Endodermal cell (in vitro differentiated cells): ENCODE measurements around the gene NPC2. TPM values are rescaled to one million over a fixed set of nuclear protein-coding genes. Genes with fewer than 3 reads are reported as not detected.
A peak's percentile ranks its signal among the peaks of the same experiment; 100 is the strongest.

Source experiments
- DNase-seq: peaks from one replicate; pipeline ENCODE4 v3.0.0-alpha.2; 2017
- H3K27ac ChIP-seq: 2 replicates; pipeline ENCODE4 v1.5.1; 2013; ENCODE audit warnings: mild to moderate bottlenecking, low read depth, low read length, moderate library complexity
- H3K27me3 ChIP-seq: 2 replicates; pipeline ENCODE4 v1.6.1; 2013; ENCODE audit warnings: mild to moderate bottlenecking, low read length, moderate library complexity; ENCODE audit not compliant: insufficient read depth, control insufficient read depth, poor library complexity, severe bottlenecking
- H3K36me3 ChIP-seq: 2 replicates; pipeline ENCODE4 v1.7.0; 2013; ENCODE audit warnings: mild to moderate bottlenecking, low read length, moderate library complexity; ENCODE audit not compliant: control insufficient read depth, insufficient read depth
- H3K4me1 ChIP-seq: one replicate; pipeline ENCODE4 v1.7.0; 2013; ENCODE audit warnings: low read length; ENCODE audit not compliant: control insufficient read depth, insufficient read depth
- H3K4me3 ChIP-seq: 2 replicates; pipeline ENCODE4 v1.5.1; 2013; ENCODE audit warnings: mild to moderate bottlenecking, low read length, moderate library complexity
- H3K9ac ChIP-seq: 2 replicates; pipeline ENCODE4 v1.6.1; 2013; ENCODE audit warnings: mild to moderate bottlenecking, low read length, moderate library complexity; ENCODE audit not compliant: poor library complexity, severe bottlenecking; ENCODE audit errors: extremely low read depth
- H3K9me3 ChIP-seq: 2 replicates; pipeline ENCODE4 v1.6.1; 2013; ENCODE audit warnings: mild to moderate bottlenecking, low read length, moderate library complexity; ENCODE audit not compliant: control insufficient read depth
- H3K27ac Mint-ChIP-seq: 2 replicates; pipeline ENCODE4 v1.8.0; 2020; ENCODE audit warnings: mixed read lengths
- H3K27me3 Mint-ChIP-seq: 2 replicates; pipeline ENCODE4 v1.8.0; 2021; ENCODE audit warnings: mild to moderate bottlenecking, mixed read lengths; ENCODE audit not compliant: insufficient read depth
- H3K36me3 Mint-ChIP-seq: 2 replicates; pipeline ENCODE4 v1.8.0; 2020; ENCODE audit warnings: low read depth, mixed read lengths
- H3K4me1 Mint-ChIP-seq: 2 replicates; pipeline ENCODE4 v1.8.0; 2020; ENCODE audit warnings: mixed read lengths
- H3K4me3 Mint-ChIP-seq: 2 replicates; pipeline ENCODE4 v1.8.0; 2020; ENCODE audit warnings: mild to moderate bottlenecking, moderate library complexity, mixed read lengths
- H3K9me3 Mint-ChIP-seq: 2 replicates; pipeline ENCODE4 v1.8.0; 2020; ENCODE audit warnings: mild to moderate bottlenecking, mixed read lengths
- WGBS, 2 experiments: methylation state at CpG; one replicate each; pipeline versions ENCODE4 v1.1.5 to v1.1.7; 2013; ENCODE audit warnings: missing lambda C conversion rate in 2 of 2, mixed read lengths in 1 of 2; ENCODE audit not compliant: insufficient coverage in 1 of 2, insufficient read length in 1 of 2; 5-methylcytosine and 5-hydroxymethylcytosine counted together
- total RNA-seq, 2 donors: library from RNA; stranded (reverse); fragmentation: NEBNext Ultra II Directional in 1 of 2; extraction: Animal tissue kit (Norgen Biotek cat#: 25700) in 1 of 2; gene quantifications; 2 replicates in 1 of 2; 3 replicates in 1 of 2; pipeline ENCODE4 v1.2.1, GENCODE V29; 2021
- TF ChIP-seq, protein P1 (sequence below): fragments of 200-600 bp; sonication (generic); conservative IDR thresholded peaks from 2 replicates; pipeline ENCODE4 v1.5.0; 2021; ENCODE audit warnings: antibody characterized with exemption, mild to moderate bottlenecking

Gene NPC2
- total RNA-seq, 2 donors from 2014 or later, result 279 to 462 TPM

DNA sequence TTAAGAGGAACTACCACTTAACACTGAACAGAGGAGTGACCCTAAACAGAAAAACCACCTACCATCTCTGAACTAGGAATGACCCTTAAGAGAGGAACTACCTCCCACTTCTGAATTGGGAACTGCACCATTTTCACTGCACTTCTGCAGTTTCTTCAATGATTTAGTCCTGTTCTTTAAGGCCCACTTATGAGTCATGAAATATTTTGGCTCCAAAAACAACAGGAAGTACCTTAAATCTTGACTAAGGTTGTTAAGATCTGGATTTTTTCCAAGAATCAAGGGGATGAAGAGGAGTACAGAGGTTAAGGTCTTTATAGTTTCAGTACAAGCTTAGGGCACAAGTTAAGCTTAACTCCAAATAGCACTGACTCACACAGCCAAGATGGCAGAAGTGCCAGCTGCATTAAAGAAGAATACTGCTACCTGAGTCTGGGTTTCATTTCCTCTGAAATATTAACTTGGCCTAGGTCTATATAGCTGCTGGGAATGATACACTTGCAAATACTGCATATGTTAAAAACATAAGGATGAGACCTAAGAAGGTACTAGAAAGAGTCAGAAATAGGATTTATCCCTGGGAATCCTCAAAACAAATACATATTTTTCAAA lies 4.2 kb downstream of the NPC2 start:
- DNase-seq, result no peak
- Mint-ChIP-seq H3K4me1 (peaks cover 18% of the 10 kb centered on the region), H3K9me3 (no peaks in the 10 kb centered on the region), H3K36me3 (peaks cover 34% of the 10 kb centered on the region), H3K27me3 (no peaks in the 10 kb centered on the region), H3K27ac (no peak overlapping the region), H3K4me3 (no peak overlapping the region)
- Histone ChIP-seq H3K4me1 (peaks cover 20% of the 10 kb centered on the region), H3K27me3 (no peaks in the 10 kb centered on the region), H3K9ac (no peak overlapping the region), H3K27ac (no peak overlapping the region), H3K9me3 (no peaks in the 10 kb centered on the region), H3K4me3 (peak overlapping the region; percentile 98), H3K36me3 (peaks cover 57% of the 10 kb centered on the region)
- TF ChIP-seq, protein P1, sequence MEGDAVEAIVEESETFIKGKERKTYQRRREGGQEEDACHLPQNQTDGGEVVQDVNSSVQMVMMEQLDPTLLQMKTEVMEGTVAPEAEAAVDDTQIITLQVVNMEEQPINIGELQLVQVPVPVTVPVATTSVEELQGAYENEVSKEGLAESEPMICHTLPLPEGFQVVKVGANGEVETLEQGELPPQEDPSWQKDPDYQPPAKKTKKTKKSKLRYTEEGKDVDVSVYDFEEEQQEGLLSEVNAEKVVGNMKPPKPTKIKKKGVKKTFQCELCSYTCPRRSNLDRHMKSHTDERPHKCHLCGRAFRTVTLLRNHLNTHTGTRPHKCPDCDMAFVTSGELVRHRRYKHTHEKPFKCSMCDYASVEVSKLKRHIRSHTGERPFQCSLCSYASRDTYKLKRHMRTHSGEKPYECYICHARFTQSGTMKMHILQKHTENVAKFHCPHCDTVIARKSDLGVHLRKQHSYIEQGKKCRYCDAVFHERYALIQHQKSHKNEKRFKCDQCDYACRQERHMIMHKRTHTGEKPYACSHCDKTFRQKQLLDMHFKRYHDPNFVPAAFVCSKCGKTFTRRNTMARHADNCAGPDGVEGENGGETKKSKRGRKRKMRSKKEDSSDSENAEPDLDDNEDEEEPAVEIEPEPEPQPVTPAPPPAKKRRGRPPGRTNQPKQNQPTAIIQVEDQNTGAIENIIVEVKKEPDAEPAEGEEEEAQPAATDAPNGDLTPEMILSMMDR, result no peak

DNA sequence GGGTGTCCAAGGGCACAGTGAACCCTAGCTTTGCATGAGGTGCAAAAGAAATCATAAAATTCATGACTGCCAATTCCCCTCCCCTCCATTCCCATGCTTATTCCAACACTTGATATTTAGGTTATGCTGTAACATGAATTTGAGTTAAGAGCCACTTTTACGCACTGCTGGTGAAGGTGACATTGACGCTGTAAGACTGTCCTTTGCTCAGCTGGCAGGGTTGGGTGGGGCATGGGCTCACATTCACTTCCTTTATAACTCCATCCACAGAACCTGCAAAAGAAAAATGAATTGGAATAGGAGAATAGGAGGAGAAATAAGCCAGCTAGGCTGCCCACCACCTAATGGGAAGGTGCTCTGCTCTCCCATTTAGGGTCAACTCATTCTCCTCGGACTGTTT lies 6.9 kb downstream of the NPC2 start:
- WGBS, 2 experiments, result 86 to 92% methylated on average over 1 to 3 of the region's 3 CpGs
- H3K9me3 Mint-ChIP-seq, result no peaks in the 10 kb centered on the region
- H3K36me3 ChIP-seq, result peaks cover 84% of the 10 kb centered on the region
- no peaks in the 10 kb centered on the region for H3K9me3 ChIP-seq
- H3K4me1 ChIP-seq, result peaks cover 26% of the 10 kb centered on the region
- TF ChIP-seq, protein P1, result no peak
- H3K36me3 Mint-ChIP-seq, result peaks cover 56% of the 10 kb centered on the region
- no peak for DNase-seq
- H3K27me3 ChIP-seq, result no peaks in the 10 kb centered on the region
- peaks cover 30% of the 10 kb centered on the region for H3K4me1 Mint-ChIP-seq
- no peak overlapping the region for H3K4me3 Mint-ChIP-seq
- no peak overlapping the region for H3K4me3 ChIP-seq
- no peaks in the 10 kb centered on the region for H3K27me3 Mint-ChIP-seq
- H3K27ac Mint-ChIP-seq, result no peak overlapping the region
- H3K27ac ChIP-seq, result no peak overlapping the region
- H3K9ac ChIP-seq, result no peak overlapping the region

DNA sequence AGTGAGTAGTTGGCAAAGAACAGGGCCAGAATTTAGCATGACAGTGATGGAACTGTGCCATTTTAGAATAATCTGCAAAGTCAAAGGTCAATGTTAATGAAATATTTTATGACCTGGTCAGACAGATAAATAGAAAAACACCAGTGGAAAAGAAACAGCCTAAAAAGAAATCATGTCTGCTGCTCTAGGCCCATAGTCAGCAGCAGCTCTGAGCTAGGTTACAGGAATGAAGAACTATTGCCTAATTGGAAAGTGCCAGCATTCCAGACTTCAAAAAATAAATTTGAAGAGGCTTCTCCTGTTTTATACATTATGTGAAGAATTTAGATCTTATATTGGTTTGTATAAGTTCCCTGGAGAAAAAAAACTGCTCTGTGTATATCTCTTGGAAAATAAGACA lies 9.8 kb downstream of the NPC2 start:
- Histone ChIP-seq H3K9me3 (no peaks in the 10 kb centered on the region), H3K4me1 (peaks cover 20% of the 10 kb centered on the region), H3K27me3 (no peaks in the 10 kb centered on the region), H3K36me3 (peaks cover 89% of the 10 kb centered on the region), H3K9ac (no peak overlapping the region), H3K27ac (no peak overlapping the region), H3K4me3 (no peak overlapping the region)
- peaks cover 78% of the 10 kb centered on the region for H3K36me3 Mint-ChIP-seq
- TF ChIP-seq, protein P1, result no peak
- H3K4me1 Mint-ChIP-seq, result peaks cover 38% of the 10 kb centered on the region
- no peak overlapping the region for H3K4me3 Mint-ChIP-seq
- no peak overlapping the region for H3K27ac Mint-ChIP-seq
- no peaks in the 10 kb centered on the region for H3K9me3 Mint-ChIP-seq
- DNase-seq, result no peak
- H3K27me3 Mint-ChIP-seq, result no peaks in the 10 kb centered on the region
